Cardiac septum (tissue), 1 donor: ENCODE data around the gene METTL1. TPM values are rescaled to one million over a fixed set of nuclear protein-coding genes. Genes with fewer than 3 reads are reported as not detected.

Source experiments
- DNase-seq: peaks from one replicate; pipeline ENCODE4 v3.0.0-alpha.2; 2020; ENCODE audit warnings: low spot score
- intact Hi-C: fragments of 100-400 bp; cut with DNase I; formaldehyde crosslinking; loops from one replicate; pipeline ENCODE4 v1.14.0; 2022
- total RNA-seq: library from RNA; stranded (reverse); fragmentation: NEBNext Ultra II Directional; extraction: Animal tissue kit (Norgen Biotek cat#: 25700); gene quantifications from one replicate; pipeline ENCODE4 v1.2.1, GENCODE V29; 2021
- donor health status: DM: no; HTN: no; CAD: no.

Gene METTL1
- total RNA-seq, 1 donor from 2014 or later = 13.3 TPM

DNA sequence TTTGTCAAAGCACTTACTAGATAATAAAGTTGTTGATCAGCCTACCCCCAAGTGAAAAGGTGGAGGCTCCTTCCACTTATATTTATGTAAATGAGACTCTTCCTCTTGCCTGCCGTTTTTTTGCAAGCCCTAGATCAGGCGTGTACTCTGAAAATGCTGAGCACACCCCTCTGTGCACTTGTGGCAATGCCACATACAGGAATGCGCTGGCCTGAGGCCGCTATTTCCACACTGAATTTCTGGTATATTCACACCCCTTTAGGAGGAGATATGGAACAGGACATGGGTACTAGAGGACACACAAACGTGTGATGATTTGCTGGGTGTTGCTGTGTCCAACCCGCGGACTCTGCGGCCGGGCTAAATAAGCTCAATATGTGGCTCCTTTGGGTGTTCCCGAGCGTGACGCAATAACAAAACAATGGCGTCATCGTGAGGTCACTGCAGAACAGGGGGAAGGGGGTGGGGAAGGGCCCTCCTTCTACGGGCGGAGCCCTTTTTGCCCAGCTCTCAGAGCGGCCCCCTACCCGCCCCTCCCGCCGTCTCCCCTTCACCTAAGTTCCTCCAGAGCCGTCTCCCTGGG lies 27.6 kb downstream of the METTL1 start:
- DNase-seq = no peak
- intact Hi-C loops = no loop called here

DNA sequence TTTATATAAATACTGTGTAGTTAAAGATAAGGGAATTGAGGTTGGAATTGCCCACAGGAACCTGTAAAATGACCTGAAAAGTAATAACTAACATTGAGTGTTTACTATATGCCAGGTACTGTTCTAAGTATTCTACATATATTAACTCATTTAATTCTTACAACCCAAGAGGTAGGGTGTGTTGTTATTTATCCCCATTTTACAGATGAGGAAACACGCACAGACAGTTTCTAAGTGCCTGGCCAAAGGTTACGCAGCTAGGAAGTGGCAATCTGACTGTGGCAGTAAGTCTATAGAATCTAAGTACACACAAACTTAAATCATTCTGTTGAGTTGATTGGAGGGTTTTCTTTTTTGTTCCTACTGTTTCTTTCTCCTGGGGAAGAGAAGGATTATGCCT lies 28.1 kb downstream of the METTL1 start:
- intact Hi-C loops = no loop called here
- no peak for DNase-seq

DNA sequence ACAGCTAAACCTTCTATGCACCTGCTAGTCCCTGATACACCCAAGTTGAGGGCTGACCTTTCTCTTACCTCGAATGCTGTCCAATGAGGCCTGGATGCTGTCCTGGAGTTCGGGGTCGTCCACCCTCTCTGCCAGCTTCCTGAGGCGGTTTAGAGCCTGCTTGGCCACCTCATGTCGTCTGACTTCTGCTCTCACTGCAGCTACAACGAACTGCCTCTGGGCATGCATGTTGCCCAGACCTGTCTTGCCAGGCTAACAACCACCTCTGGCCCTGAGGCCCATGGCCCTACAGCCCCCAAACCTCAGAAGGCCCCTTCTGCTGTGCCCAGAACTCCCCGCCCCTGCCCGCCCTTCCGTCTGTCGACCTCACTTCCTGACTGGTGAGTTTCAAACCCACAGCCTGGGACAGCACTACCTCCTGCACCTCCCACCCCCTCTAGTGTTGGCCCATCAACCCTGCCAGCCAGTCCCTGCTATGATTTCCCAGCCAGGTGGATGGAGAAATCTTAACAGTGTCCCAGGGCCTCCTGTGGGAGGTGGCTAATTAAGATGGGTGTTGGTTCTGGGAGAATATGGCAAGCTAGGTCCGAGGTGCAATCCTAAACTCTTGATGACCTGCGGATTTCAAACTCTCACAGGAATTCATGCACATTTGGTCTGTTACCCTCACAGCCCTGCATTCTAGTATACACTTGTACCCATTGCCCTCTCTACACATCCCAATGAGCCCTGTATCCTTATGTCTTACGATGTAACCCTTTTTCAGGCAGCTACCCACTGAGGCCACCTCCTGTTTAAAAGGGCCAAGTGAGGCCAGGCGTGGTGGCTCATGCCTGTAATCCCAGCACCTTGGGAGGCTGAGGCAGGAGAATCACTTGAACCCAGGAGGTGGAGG lies 29.8 kb downstream of the METTL1 start:
- intact Hi-C loops = no loop called here
- no peak for DNase-seq

DNA sequence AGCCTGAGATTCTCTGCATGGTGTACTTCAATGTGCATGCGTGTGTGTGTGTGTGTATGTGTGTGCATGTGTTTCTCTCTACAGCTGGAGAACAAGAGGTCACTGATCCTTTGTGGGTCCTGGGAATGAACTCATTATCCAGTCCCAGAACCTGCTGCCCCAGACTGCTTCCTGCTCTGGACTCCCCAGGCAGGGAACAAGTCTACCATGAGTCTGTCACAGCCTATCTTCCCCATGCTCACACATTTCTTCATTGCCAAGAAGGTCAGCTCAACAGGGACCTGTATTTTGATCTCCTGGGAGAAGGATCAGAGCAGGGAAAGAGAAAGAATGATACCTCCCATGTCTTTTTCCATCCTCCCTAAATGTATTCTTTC lies 30.5 kb downstream of the METTL1 start:
- DNase-seq = no peak
- intact Hi-C loops = no loop called here

DNA sequence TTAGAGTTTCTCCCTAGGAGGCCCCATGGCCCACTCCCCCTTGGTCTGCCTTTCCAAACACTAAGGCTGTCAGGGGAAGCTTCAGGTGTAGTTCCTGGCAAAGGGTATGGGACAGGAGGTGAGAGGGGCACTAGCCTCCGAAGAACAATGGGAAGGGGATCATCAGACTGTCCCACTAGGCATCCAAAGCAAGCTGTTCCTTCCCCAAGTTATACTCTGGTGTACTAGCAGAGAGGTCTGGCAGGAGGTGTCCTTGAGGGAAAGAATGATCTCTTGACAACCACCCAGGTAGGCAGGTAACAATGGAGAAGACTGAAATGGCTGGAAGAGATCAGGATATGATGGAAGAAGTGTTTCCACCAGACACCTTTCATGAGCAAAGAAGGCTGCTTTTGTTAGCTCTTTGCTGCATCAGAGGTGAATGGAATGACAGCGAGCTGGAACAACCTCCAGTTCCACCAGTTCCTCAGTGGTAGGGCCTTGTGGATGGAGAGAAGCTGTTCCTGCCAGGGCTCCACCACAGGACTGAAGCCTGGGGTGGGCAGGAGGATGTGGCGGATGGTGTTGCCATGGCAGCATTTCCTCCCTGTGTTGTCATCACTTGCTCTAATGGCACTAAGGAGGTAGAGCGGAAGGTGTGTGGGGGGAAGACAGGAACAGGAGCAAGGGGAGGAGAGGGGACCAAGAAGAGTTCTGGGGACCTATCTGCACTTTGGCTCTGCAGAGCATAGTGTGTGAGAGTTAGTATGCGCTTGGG lies 31.1 kb downstream of the METTL1 start:
- intact Hi-C loops = no loop called here

DNA sequence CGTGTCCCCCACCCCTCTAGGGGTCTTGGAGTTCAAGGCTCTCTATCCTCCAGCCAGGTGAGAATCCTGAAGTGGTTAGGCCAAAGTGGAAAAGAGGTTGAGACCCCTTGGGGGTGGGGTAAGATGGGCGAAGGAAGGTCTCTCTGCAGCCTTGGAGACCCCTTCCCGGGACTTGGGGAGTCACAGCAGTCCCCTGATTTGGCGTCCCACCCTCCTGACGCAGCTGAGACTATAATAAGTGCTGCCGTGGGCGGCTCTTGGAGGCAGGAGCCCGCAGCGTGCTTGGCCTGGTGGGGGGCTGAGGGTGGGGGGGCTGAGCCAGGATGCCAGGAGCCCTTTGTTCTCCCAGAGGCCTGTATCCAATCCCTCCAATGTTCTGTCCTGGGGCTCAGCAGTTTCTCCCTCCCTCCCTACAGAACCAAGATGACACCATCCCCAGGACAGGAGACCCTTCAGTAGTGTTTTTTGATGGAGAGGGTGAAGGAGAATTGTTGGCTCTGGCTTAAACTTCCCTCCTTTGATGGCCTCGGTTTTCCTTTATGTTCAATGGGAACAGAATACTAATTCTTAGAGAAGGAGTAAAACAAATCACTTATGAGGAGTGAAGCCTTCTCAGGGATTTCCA lies 31.9 kb downstream of the METTL1 start:
- no peak for DNase-seq
- intact Hi-C loops = no loop called here

More for the DNA sequence above, 31.1 kb downstream of the METTL1 start:
- peak; percentile 91 for DNase-seq

DNA sequence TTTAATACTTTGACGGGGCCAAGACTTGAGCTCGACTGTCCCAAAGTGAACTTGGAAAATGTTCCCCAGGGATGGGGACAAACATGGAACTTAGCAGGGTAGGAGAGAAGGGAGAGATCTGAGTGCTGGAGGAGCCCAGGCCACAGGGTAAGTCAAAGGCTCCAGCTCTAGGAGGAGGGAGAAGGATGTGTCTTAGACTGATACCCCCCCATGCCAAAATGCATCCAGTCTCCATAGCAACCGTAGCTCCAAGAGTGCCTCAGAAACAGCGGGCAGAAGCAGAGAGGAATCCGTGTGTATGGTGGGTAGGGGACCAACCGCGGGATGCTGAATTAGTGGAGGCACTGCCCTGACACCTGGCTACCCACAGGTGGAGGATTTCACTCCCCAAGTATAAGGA lies 32.5 kb downstream of the METTL1 start:
- DNase-seq = no peak
- intact Hi-C loops = no loop called here

DNA sequence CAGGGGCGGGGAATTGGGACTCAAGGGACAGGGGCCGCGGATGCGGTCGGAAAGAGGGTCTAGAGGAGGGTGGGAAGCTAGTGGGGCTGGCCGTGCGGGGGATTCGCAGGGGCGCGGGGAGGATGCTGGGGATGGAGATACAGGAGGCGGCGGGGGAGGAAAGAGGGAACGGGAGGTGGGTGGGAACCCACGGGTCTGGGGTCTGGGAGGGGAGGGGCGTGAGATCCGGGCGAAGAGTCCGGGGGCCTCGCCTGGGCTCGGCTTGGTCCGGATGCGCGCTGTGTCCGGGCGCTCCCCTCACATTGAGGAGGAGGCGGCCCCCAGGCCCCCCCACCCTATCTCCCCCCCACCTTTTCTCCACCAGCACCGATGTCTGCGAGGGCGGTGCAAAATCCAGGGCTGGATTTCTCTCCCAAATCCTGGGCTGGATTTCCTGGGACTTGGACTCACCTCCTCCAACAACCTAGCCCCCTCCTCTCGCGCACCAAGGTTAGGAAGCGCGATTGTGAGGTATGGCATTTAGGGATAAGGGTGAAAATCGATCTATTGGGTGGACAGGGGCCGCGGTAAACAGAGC lies 33.2 kb downstream of the METTL1 start, which contains the start of gene AGAP2:
TSS of gene AGAP2 (minus strand) at position 82 of the 577 bp plus-strand sequence. CDS start 496 bp downstream, outside the sequence.
- no peak for DNase-seq
- intact Hi-C loops = no loop called here

DNA sequence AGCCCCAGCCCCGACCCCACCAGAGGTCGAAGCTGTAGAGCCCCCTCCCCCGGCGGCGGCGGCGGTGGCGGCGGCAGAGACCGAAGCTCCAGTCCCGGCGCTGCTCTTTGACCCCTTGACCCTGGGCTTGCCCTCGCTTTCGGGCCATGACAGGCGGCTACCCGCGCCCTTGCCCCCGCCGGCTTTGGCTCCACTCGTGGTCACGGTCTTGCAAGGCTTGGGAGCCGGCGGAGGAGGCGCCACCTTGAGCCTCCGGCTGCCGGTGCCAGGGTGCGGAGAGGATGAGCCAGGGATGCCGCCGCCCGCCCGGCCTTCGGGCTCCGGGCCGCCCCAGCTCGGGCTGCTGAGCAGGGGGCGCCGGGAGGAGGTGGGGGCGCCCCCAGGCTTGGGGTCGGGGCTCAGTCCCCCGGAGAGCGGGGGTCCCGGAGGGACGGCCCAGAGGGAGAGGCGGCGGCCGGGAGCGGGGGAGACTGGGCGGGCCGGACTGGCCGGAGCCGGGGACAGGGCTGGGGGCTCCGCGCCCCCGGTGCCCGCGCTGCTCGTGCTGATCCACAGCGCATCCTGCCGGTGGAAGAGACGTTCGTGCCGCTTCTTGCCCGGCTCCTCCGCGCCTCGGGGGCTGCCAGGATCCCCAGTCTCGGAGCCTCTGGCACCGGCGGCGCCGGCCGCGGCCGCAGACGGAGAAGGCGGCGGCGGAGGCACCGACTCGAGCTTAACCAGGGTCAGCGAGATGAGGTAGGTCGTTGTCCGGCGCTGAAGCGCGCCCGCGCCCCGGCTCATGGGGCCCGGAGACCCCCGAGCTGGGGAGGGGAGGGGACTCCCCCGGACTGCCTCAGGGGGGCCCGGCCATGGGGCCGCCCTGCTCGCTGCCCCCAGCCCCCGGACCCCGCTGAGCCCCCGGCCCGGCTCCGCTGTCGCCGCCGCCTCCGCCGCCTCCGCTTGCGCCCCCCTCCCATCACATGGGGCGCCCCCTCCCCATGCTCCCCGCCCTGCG lies 34.1 kb downstream of the METTL1 start:
- intact Hi-C loops = no loop called here
- no peak for DNase-seq

DNA sequence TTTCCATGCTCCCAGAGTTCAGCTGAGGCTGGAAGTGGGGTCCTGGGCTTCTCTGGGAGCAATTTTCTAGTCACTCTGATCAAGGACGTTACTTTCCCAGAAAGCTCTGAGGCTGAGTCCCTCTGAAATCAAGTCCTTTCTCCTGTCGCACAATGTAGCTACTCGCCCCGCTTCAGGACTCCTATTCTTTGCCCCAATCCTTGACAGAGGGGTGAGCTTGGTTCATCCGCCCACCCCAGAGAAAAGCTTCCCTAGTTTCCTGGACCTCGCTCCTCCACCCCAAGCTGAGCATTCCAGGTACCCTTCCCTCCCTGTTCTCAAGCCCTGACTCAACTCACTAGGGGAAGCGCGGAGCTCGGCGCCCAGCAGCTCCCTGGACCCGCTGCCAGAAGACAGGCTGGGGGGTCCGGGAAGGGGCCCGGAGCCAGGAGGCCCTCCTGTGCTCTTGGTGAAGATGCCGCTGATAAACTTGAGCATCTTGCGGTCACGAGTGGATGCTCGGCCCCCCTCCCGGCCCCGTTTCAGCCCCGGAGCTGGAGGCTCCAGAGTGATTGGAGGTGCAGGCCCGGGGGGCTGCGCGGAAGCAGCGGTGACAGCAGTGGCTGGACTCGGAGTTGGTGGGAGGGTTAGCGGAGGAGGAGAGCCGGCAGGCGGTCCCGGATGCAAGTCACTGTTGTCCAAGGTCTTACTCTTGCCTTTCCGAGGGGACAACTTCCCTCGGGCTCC lies 35.0 kb downstream of the METTL1 start:
- no peak for DNase-seq
- intact Hi-C loops = no loop called here

DNA sequence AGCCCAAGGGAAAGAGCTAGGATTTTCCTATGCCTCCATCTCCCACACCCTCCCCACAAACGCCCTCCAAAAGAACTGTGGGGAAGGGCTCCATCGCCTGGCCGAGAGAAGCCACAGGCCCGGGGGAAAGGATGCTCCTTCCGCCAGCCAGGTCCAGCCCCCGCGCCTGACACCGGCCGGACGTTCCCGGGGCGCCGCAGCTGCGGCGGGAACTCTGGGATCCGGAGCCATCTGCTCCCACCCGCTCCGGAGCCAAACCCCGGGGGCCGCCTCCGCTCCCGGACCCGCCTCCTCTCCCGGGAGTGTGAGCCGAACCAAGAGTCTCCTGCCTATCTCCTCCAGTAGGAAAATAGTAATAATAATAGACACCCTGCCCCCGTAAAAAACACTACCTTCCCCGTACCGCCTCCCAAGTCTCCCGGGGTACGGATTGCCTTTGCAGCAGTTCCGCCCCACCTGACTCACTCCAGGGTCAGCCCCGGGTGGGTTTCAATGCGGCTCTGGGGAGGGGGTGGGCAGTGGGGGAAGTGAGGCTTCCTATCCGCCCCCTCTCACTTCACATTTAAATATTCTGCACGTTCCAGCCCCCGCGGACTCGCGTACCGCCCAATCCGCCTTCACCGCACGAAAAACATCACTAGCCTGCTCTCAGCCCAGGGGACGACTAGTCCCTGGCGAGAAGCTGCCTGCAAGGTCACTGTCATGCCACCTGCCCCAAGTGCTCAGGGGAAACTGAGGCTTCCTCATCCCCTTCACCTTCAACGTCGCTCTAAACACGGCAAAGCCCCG lies 35.8 kb downstream of the METTL1 start:
- no peak for DNase-seq
- intact Hi-C loops = no loop called here

DNA sequence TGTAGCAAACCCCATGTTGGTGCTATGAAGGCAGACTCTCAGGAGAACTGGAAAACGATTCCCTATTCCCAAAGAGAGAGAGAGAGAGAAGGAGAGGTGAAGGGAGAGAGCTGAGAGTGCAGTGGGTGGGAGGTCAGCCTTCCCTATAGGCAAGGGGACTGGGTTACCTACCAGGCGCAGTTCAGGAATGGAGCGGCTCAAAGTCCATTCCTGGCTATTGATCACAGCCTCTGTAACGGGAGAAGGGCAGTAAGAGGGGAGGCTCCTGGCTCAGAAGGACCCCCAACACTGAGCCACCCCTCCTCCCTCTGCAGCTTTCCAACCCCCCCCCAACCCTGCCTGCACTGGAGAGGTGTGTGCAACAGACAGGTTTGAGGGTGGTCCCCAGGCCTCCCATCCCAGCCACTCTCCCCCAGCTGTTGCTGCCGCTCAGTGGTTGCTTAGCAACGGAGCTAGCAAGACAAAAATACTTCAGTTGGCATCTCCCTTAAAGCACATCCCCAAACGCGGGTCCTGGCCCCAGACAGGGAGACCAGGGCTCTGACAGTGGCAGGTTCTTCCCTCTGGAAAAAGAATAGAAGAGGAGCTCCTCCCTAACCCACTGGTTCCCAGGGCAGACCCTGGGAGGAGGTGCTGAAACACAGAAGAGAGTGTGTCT lies 36.6 kb downstream of the METTL1 start:
- DNase-seq = no peak
- intact Hi-C loops = no loop called here

DNA sequence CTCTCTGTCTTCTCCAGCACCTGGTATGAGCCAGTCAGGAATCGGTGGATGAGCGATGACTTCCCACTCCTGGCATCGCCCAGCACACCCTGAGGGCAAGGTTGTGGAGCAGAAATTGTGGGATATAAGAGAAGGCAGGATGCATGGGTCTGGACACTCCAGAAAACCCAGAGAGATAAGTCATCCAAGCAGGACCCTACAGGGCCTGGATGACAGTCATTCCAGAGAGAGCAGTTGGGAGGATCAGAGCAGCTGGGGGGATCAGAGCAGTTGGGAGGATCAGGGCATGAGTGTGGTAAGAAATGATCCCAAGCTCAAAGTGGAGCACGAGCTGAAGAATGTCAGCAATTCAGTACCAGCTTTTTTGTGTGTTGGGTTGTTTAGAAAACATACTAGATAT lies 37.3 kb downstream of the METTL1 start:
- DNase-seq = no peak
- intact Hi-C loops = no loop called here

DNA sequence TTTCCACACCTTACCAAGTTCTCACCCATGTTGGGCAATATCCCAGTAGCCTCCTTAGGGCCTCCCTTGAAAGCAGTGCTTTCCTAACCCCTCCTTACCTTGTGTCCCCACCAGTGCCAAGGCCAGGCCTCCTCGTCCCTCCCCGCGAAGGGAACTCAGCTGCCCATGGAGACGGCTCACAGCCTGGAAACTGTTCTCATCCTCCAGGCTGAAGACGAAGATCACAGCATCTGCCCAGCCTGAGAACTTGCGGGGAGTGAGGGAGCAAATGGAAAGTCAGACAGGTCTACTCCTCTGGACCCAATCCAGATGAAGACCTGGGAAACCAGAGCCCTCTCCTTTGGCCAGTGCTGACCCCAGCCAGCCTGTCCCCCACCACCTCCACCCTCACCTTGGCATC lies 38.0 kb downstream of the METTL1 start:
- intact Hi-C loops = no loop called here
- DNase-seq = no peak

DNA sequence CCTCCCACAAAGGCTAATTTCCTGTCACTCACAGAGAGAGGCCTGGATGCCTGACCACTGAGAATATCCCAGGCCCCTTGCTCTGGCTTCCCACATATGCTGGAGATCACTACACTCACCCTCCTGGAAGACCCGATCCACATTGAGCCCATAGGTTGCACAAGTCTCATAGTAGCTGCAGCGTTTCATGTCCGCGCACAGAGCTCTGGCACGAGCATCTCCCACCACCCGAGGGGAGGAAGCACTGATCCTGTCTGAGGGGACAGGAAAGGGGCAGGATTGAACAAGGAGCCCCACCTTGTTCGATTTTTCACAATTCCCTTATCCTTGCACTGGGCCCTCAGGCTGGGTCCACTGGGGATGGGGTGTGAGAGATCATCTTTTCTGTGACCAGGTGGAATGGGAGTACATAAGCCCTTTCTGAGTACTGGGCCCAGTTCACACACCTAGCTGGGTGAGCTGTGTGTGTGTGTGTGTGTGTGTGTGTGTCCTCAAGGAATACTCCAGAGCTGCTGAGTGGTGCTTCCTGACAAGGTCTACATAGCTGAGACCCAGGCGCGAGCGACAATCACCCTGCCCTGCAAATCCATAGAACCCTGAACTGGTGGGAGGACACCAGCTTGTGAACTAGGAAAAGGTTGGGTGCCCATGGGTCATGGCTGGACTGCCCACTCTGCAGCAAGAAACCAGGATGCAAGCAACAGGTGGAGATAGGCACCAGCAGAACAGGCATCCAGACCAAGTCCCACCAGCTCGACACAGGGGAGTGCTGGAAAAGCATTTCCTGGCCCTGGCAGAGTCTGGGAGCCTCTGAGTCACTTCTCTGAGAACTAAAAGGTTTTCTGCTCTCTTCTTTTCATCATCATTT lies 38.9 kb downstream of the METTL1 start:
- intact Hi-C loops = no loop called here
- DNase-seq = no peak

DNA sequence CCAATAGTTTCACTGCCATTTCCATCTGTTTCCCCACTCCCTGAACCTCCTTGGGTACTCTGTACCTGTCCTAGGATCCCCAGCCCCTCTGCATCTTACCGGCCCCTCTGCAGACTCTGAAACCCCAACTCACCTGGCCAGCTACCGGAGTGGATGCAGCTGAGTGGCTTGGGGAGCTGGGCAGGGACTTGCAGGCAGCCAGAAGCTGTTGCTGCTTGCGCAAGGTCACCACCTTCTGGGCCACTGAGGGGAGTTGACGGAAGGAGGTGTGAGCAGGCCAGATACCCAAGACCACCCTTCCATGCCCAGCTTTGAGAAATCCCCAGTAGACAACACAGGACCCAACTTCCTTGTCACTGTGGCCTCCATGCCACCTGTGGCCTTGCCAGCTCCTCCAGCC lies 39.6 kb downstream of the METTL1 start:
- intact Hi-C loops = no loop called here
- DNase-seq = no peak
